GM18951 (cell line): ENCODE measurements around the gene ZNF22.

Experiments
- POLR2A ChIP-seq: IDR thresholded peaks from 4 replicates; pipeline ENCODE4 v1.6.1; 2011; ENCODE audit warnings: mild to moderate bottlenecking; ENCODE audit not compliant: insufficient read length, insufficient read depth; ENCODE audit errors: extremely low read depth
- in situ Hi-C: fragments of 300-500 bp; cut with MboI; formaldehyde crosslinking; loops from one replicate; pipeline ENCODE4 v1.12.0; 2022; ENCODE audit warnings: low sequenced_read_pairs, mixed read lengths, inconsistent platforms; ENCODE audit not compliant: unreplicated experiment

ZNF22 gene

GRCh38 chr10:44968500-44969400, 32.0 kb upstream of the ZNF22 start:
- no peak for TF ChIP-seq POLR2A
- in situ Hi-C loops: no loop called here

- in situ Hi-C loops: no loop called here
- TF ChIP-seq POLR2A: no peak
Measured at GRCh38 chr10:44969854-44970253, 30.9 kb upstream of the ZNF22 start.

GRCh38 chr10:44970812-44971395, 29.8 kb upstream of the ZNF22 start:
- TF ChIP-seq POLR2A: no peak
- in situ Hi-C loops: no loop called here

- in situ Hi-C loops: no loop called here
- TF ChIP-seq POLR2A: no peak
Measured at GRCh38 chr10:44971434-44971833, 29.3 kb upstream of the ZNF22 start.

- TF ChIP-seq POLR2A: no peak
- in situ Hi-C loops: no loop called here
Measured at GRCh38 chr10:44971935-44972757, 28.6 kb upstream of the ZNF22 start.

- no peak for TF ChIP-seq POLR2A
- in situ Hi-C loops: no loop called here
Measured at GRCh38 chr10:44972874-44973306, 27.8 kb upstream of the ZNF22 start.

GRCh38 chr10:44973323-44974081, 27.2 kb upstream of the ZNF22 start:
- in situ Hi-C loops: no loop called here
- no peak for TF ChIP-seq POLR2A

GRCh38 chr10:44974082-44974627, 26.6 kb upstream of the ZNF22 start:
- TF ChIP-seq POLR2A: no peak
- in situ Hi-C loops: no loop called here

GRCh38 chr10:44974628-44975430, 25.9 kb upstream of the ZNF22 start:
- TF ChIP-seq POLR2A: peak; percentile 44
- in situ Hi-C loops: no loop called here

- no peak for TF ChIP-seq POLR2A
- in situ Hi-C loops: no loop called here
Measured at GRCh38 chr10:44975431-44976331, 25.0 kb upstream of the ZNF22 start.
